Lower leg skin (tissue), 4 donors: ENCODE results near the gene MANF. TPM values are rescaled to one million over a fixed set of nuclear protein-coding genes. Genes with fewer than 3 reads are reported as not detected.
"Not testable (repeated sequence)": the region's sequence is repeated elsewhere in the genome, so short reads cannot be mapped to it uniquely, and the experiment has no call there.

Source experiments
- DNase-seq, 2 donors: peaks; one replicate each; pipeline ENCODE4 v3.0.0-alpha.2; 2019; ENCODE audit warnings: low spot score in 2 of 2
- H3K4me3 ChIP-seq: fragments of 200-600 bp; sonication (generic); 2 replicates; pipeline ENCODE4 v1.5.1; 2017; ENCODE audit warnings: mild to moderate bottlenecking, low read depth; ENCODE audit not compliant: poor library complexity, severe bottlenecking
- POLR2A ChIP-seq, 2 donors: fragments of 450-650 bp; IDR thresholded peaks; one replicate each; pipeline ENCODE4 v1.6.1; 2016 to 2017; ENCODE audit warnings: antibody characterized with exemption in 2 of 2, mild to moderate bottlenecking in 1 of 2, moderate library complexity in 1 of 2
- WGBS, 2 donors: methylation state at CpG; one replicate each; pipeline ENCODE4 v1.1.5; 2018; 5-methylcytosine and 5-hydroxymethylcytosine counted together
- intact Hi-C: fragments of 100-400 bp; cut with DNase I; formaldehyde crosslinking; loops from one replicate; pipeline ENCODE4 v1.15.0; 2023; ENCODE audit warnings: low total_unique reads
- total RNA-seq, 4 donors: library from RNA; depleted of rRNA; stranded (reverse); fragments of >200 nt; gene quantifications; one replicate each; pipeline ENCODE4 v1.1.0, GENCODE V29; 2016
- TF ChIP-seq, protein P1 (sequence below), 3 donors: fragments of 450-650 bp; IDR thresholded peaks; one replicate each; pipeline ENCODE4 v1.5.1; 2016; ENCODE audit warnings: antibody characterized with exemption in 3 of 3, mild to moderate bottlenecking in 3 of 3, moderate library complexity in 2 of 3

Gene MANF
- total RNA-seq, 4 donors from 2014 or later = 36.0 to 58.5 (median 48.2) TPM

DNA sequence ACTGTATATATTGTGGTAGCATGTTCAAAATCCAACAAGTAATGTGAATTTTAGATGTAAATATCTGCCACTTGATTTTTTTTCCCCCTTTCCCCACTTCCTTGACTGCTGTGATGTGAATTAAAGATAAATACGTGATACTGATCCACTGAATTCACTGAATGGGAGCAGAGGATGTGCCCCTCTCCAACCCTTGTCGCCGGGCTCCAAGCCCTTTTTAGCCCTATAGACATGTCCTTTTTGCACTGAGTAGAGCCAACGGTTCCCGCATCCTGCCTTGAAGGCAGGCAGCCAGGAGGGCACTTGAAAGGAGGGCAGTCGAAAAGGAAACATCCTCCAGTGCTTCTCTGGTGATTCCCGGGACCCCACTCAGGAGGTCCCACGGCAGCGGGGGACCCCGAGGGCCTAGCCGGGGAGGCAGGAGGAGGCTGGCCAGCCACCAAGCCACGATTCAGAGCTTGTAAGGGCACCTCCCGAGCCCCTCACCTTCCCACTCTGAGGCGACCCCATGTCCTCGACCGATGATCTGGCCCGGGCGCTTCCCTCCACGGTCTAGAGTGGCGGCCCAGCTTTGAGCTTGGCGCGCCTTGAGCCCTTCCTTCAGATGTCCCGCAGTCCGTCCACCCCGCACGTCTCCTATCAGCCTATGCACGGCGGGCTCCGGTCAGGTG, 901 bp upstream of the MANF start:
- WGBS, 2 donors = 1% methylated on average over 27 to 29 of the region's 29 CpGs
- intact Hi-C loops = loop anchor here (10.0 kb wide), 1 partner anchor 301 kb away; no protein-coding TSS in a partner anchor
- no peak for DNase-seq

DNA sequence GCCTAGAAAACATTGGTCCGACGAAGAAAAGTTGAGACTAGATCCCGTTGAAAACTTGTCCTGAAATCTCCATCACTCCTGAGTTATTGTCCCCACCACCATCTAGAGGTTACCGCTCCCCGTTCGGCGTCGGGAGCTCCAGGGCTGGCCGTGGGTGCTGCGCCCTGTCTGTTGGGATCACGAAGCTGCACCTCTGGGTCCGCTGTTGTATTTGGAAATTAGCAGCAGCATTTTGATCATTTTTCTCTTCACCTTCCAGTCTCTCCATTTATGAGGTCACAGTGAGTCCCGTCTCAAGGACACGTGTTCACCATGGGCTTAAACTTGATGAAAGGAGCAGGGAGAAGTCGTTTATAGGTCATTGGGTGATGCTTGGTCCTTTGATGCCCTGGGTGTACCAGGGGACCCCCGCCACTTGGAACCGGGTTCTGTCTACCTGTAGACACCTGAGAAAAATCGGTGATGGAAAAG, 565 bp downstream of the MANF start:
- no peak for TF ChIP-seq POLR2A (IDR thresholded peaks at IDR 0.05)
- TF ChIP-seq, protein P1, sequence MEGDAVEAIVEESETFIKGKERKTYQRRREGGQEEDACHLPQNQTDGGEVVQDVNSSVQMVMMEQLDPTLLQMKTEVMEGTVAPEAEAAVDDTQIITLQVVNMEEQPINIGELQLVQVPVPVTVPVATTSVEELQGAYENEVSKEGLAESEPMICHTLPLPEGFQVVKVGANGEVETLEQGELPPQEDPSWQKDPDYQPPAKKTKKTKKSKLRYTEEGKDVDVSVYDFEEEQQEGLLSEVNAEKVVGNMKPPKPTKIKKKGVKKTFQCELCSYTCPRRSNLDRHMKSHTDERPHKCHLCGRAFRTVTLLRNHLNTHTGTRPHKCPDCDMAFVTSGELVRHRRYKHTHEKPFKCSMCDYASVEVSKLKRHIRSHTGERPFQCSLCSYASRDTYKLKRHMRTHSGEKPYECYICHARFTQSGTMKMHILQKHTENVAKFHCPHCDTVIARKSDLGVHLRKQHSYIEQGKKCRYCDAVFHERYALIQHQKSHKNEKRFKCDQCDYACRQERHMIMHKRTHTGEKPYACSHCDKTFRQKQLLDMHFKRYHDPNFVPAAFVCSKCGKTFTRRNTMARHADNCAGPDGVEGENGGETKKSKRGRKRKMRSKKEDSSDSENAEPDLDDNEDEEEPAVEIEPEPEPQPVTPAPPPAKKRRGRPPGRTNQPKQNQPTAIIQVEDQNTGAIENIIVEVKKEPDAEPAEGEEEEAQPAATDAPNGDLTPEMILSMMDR (IDR thresholded peaks at IDR 0.05) = no peak
- intact Hi-C loops = loop anchor here (5.0 to 10.0 kb wide), 2 partner anchors 299 to 768 kb away; partner anchors contain the start of gene MAPKAPK3
- H3K4me3 ChIP-seq = peak overlapping the region; percentile 53
- peak in 1 of 2 donors; percentile 81 for DNase-seq
- 1% methylated on average over 18 of the region's 18 CpGs for WGBS, 2 donors

More for the DNA sequence above, 901 bp upstream of the MANF start:
- H3K4me3 ChIP-seq = peak overlapping the region; percentile 87
- TF ChIP-seq POLR2A (IDR thresholded peaks at IDR 0.05) = no peak
- TF ChIP-seq, protein P1 (IDR thresholded peaks at IDR 0.05) = no peak

DNA sequence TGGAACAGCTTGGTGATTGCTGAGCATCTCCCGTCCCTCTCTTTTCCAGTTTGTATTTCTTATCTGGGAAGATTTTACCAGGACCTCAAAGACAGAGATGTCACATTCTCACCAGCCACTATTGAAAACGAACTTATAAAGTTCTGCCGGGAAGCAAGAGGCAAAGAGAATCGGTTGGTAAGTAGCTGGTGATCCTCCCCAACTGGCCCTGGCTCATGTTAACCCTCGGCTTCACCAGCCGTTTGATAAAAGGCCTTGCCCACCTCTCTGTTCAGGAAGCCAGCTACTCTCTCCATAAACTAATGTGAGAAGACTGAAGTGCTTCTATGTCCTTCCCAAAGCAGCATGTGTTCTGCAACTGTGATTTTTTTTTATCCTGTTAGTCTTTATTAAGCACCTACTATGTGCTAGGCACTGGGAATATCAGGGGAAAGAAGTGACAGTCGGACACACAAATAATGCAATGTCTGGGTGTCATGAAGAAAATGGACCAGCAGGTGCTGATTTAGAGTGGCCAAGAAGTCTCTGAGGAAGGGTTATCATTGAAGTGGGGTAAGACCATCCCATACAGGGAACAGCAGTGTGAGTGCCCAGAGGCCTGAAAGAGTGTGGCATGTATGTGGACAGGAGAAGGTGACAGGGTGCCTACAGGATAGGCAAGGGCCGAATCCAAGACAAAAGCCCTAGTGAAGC, 1.2 kb downstream of the MANF start:
- no peak for TF ChIP-seq POLR2A (IDR thresholded peaks at IDR 0.05)
- TF ChIP-seq, protein P1 (IDR thresholded peaks at IDR 0.05) = no peak
- intact Hi-C loops = loop anchor here (5.0 to 10.0 kb wide), 2 partner anchors 298 to 769 kb away; partner anchors contain the start of gene MAPKAPK3
- 33 to 34% methylated on average over 8 of the region's 8 CpGs for whole genome bisulfite sequencing, 2 donors
- DNase-seq = peak; percentile 12 to 58
- H3K4me3 ChIP-seq = peak overlapping the region; percentile 53

DNA sequence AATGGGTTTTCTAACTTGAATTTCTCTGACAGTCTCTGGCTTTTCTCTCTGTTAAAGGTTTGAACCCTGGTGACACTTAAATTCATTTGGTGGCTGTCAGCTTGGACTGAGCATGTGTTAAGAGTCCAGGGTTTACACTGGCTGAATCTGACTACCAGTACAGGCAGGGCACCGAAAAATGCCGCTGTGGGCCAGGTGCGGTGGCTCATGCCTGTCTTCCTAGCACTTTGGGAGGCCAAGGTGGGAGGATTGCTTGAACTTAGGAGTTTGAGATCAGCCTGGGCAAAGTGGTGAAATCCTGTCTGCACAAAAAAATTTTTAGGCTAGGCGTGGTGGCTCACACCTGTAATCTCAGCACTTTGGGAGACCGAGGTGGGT, 1.8 kb downstream of the MANF start:
- WGBS, 2 donors = 82 to 93% methylated on average over 5 of the region's 5 CpGs
- DNase-seq = peak; percentile 11 to 81
- intact Hi-C loops = loop anchor here (5.0 to 10.0 kb wide), 2 partner anchors 298 to 770 kb away; partner anchors contain the start of gene MAPKAPK3
- TF ChIP-seq, protein P1 (IDR thresholded peaks at IDR 0.05) = no peak
- no peak for TF ChIP-seq POLR2A (IDR thresholded peaks at IDR 0.05)
- no peak overlapping the region for H3K4me3 ChIP-seq

DNA sequence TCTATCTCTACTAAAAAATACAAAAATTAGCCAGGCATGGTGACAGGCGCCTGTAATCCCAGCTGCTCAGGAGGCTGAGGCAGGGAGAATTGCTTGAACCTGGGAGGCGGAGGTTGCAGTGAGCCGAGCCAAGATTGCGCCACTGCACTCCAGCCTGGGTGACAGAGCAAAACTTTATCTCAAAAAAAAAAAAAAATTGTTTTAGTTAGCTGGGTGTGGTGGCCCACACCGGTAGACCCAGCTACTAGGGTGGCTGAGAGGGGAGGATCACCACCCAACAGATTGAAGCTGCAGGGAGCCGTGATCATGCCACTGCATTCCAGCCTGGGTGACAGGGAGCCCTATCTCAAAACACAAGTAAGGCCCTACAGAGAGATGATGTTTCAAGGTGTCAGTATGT, 2.2 kb downstream of the MANF start:
- peak in 1 of 2 donors; percentile 10 for DNase-seq
- 66 to 72% methylated on average over 6 of the region's 6 CpGs for WGBS, 2 donors
- H3K4me3 ChIP-seq = not testable (repeated sequence)
- intact Hi-C loops = loop anchor here (5.0 to 10.0 kb wide), 2 partner anchors 298 to 770 kb away; partner anchors contain the start of gene MAPKAPK3
